Body of pancreas (tissue), 4 donors: ENCODE measurements around the gene LCT. TPM values are rescaled to one million over a fixed set of nuclear protein-coding genes. Genes with fewer than 3 reads are reported as not detected.
A peak's percentile ranks its signal among the peaks of the same experiment; 100 is the strongest.

ENCODE experiments used
- ATAC-seq: fragments of 150-250 bp; one replicate; pipeline ENCODE4 v1.9.1; 2016
- DNase-seq, 4 donors: peaks; one replicate each; pipeline ENCODE4 v3.0.0-alpha.2; 2019
- H3K27ac ChIP-seq, 4 donors: fragments of 200-600 bp; sonication (generic); 1 replicate in 3 of 4; 2 replicates in 1 of 4; pipeline versions ENCODE4 v1.5.1 to v1.6.1; 2016 to 2019; ENCODE audit warnings: mild to moderate bottlenecking in 1 of 4, mixed read lengths in 1 of 4, moderate library complexity in 1 of 4
- H3K27me3 ChIP-seq, 2 donors: fragments of 200-600 bp; sonication (generic); one replicate each; pipeline ENCODE4 v1.6.0; 2016; ENCODE audit warnings: mild to moderate bottlenecking in 1 of 2
- H3K36me3 ChIP-seq, 2 donors: fragments of 200-600 bp; sonication (generic); replicated peaks in 1 of 2; 2 replicates each; pipeline ENCODE4 v1.5.1; 2016; ENCODE audit warnings: low read depth in 2 of 2; ENCODE audit not compliant: insufficient read depth in 1 of 2
- H3K4me1 ChIP-seq: fragments of 200-600 bp; sonication (generic); one replicate; pipeline ENCODE4 v1.6.0; 2016
- H3K4me3 ChIP-seq, 2 donors: fragments of 200-600 bp; sonication (generic); 1 replicate in 1 of 2; 2 replicates in 1 of 2; pipeline ENCODE4 v1.5.1; 2016 to 2019
- H3K9me3 ChIP-seq, 3 donors: fragments of 200-600 bp; sonication (generic); 1 replicate in 2 of 3; 2 replicates in 1 of 3; pipeline ENCODE4 v1.5.1; 2016
- CTCF ChIP-seq, 7 experiments: fragments of 450-650 bp in 4 of 7; fragments of 200-600 bp in 3 of 7; sonication (generic) in 3 of 7; IDR thresholded peaks; one replicate each; pipeline ENCODE4 v1.5.1; 2016 to 2019; ENCODE audit warnings: antibody characterized with exemption in 7 of 7
- POLR2A ChIP-seq, 3 donors: fragments of 450-650 bp; IDR thresholded peaks; one replicate each; pipeline ENCODE4 v1.6.1; 2016; ENCODE audit warnings: antibody characterized with exemption in 3 of 3, mild to moderate bottlenecking in 2 of 3
- WGBS, 2 donors: methylation state at CpG; one replicate each; pipeline ENCODE4 v1.1.5; 2017; 5-methylcytosine and 5-hydroxymethylcytosine counted together
- intact Hi-C: fragments of 100-400 bp; cut with DNase I; formaldehyde crosslinking; loops from one replicate; pipeline ENCODE4 v1.15.1; 2023
- total RNA-seq, 2 donors: library from RNA; depleted of rRNA; stranded (reverse); fragments of >200 nt; gene quantifications; one replicate each; pipeline ENCODE4 v1.1.0, GENCODE V29; 2016

The LCT gene
- total RNA-seq, 2 donors from 2014 or later: not detected

- ATAC-seq: no peak
- WGBS, 2 donors: 92 to 94% methylated on average over 1 to 2 of the region's 2 CpGs
- no peak for TF ChIP-seq CTCF (IDR thresholded peaks at IDR 0.05)
These were observed 45.4 kb downstream of the LCT start for GRCh38 chr2:135791418-135792190.

GRCh38 chr2:135790423-135790822 is 46.6 kb downstream of the LCT start:
- 72 to 84% methylated on average over 7 to 10 of the region's 10 CpGs for WGBS, 2 donors
- H3K36me3 ChIP-seq: peaks cover 0 to 1% of the 10 kb centered on the region in 2 donors
- no peaks in the 10 kb centered on the region for H3K4me1 ChIP-seq
- H3K9me3 ChIP-seq: no peaks in the 10 kb centered on the region
- intact Hi-C loops: loop anchor here (10.0 kb wide), 1 partner anchor 806 kb away; no protein-coding TSS in a partner anchor
- DNase-seq (no peak), ATAC-seq (no peak)
- no peaks in the 10 kb centered on the region for H3K27me3 ChIP-seq
- TF ChIP-seq CTCF (IDR thresholded peaks at IDR 0.05) (no peak), POLR2A (IDR thresholded peaks at IDR 0.05) (no peak)
- H3K27ac ChIP-seq: no peak overlapping the region
- no peak overlapping the region for H3K4me3 ChIP-seq

More at GRCh38 chr2:135791418-135792190, 45.4 kb downstream of the LCT start:
- H3K4me3 ChIP-seq: no peak overlapping the region
- H3K4me1 ChIP-seq: no peaks in the 10 kb centered on the region
- peak overlapping the region in 1 of 4 donors; percentile 24 for H3K27ac ChIP-seq
- no peaks in the 10 kb centered on the region for H3K9me3 ChIP-seq
- DNase-seq: no peak
- intact Hi-C loops: loop anchor here (10.0 kb wide), 1 partner anchor 807 kb away; no protein-coding TSS in a partner anchor
- no peaks in the 10 kb centered on the region for H3K36me3 ChIP-seq
- no peaks in the 10 kb centered on the region for H3K27me3 ChIP-seq

GRCh38 chr2:135786823-135787222 is 50.2 kb downstream of the LCT start:
- Histone ChIP-seq H3K36me3 (peaks cover 13 to 21% of the 10 kb centered on the region in 2 donors), H3K4me1 (no peaks in the 10 kb centered on the region), H3K27me3 (no peaks in the 10 kb centered on the region), H3K4me3 (no peak overlapping the region), H3K27ac (no peak overlapping the region), H3K9me3 (no peaks in the 10 kb centered on the region)
- ATAC-seq: no peak
- no peak for TF ChIP-seq CTCF (IDR thresholded peaks at IDR 0.05)
- TF ChIP-seq POLR2A (IDR thresholded peaks at IDR 0.05): no peak
- intact Hi-C loops: no loop called here
- DNase-seq: no peak
- 90 to 100% methylated on average over 5 of the region's 5 CpGs for WGBS, 2 donors

GRCh38 chr2:135785032-135785431 is 52.0 kb downstream of the LCT start:
- WGBS, 2 donors: 92 to 100% methylated on average over 2 of the region's 2 CpGs
- TF ChIP-seq POLR2A (IDR thresholded peaks at IDR 0.05) (no peak), CTCF (IDR thresholded peaks at IDR 0.05) (peak in 3 of 7 experiments; percentile 3 to 7 (median 5))
- Histone ChIP-seq H3K27ac (no peak overlapping the region), H3K4me3 (no peak overlapping the region), H3K27me3 (no peaks in the 10 kb centered on the region), H3K9me3 (no peaks in the 10 kb centered on the region), H3K36me3 (peaks cover 21 to 34% of the 10 kb centered on the region in 2 donors), H3K4me1 (no peaks in the 10 kb centered on the region)
- DNase-seq: no peak
- intact Hi-C loops: no loop called here
- no peak for ATAC-seq

GRCh38 chr2:135783439-135783838 is 53.5 kb downstream of the LCT start:
- WGBS, 2 donors: 67 to 70% methylated on average over 3 of the region's 3 CpGs
- TF ChIP-seq POLR2A (IDR thresholded peaks at IDR 0.05): no peak
- no peak for TF ChIP-seq CTCF (IDR thresholded peaks at IDR 0.05)
- intact Hi-C loops: no loop called here
- H3K27ac ChIP-seq: no peak overlapping the region
- H3K4me3 ChIP-seq: no peak overlapping the region
- ATAC-seq (no peak), DNase-seq (no peak)
- no peaks in the 10 kb centered on the region for H3K27me3 ChIP-seq
- peaks cover 25 to 43% of the 10 kb centered on the region in 2 donors for H3K36me3 ChIP-seq
- no peaks in the 10 kb centered on the region for H3K4me1 ChIP-seq
- no peaks in the 10 kb centered on the region for H3K9me3 ChIP-seq
